H1 (cell line): ENCODE results near the gene TSN. TPM values are rescaled to one million over a fixed set of nuclear protein-coding genes. Genes with fewer than 3 reads are reported as not detected.

ENCODE experiments used
- POLR2A ChIP-seq, 2 experiments: IDR thresholded peaks; 1 replicate in 1 of 2; 2 replicates in 1 of 2; pipeline ENCODE4 v1.6.1; 2011; ENCODE audit warnings: low read depth in 2 of 2, low read length in 2 of 2, mild to moderate bottlenecking in 2 of 2; ENCODE audit errors: control extremely low read depth in 1 of 2
- polyA plus RNA-seq, 7 experiments: library from polyadenylated mRNA; depleted of rRNA in 3 of 7; stranded (reverse) in 5 of 7; unstranded in 2 of 7; fragments of >200 nt in 5 of 7; fragments of 200-250 nt in 2 of 7; gene quantifications; 1 replicate in 5 of 7; 2 replicates in 1 of 7; 4 replicates in 1 of 7; pipeline versions ENCODE4 v1.2.1 to v1.2.3, GENCODE V29; 2011 to 2013; ENCODE audit warnings: missing spikeins in 2 of 7, mixed read lengths in 2 of 7
- total RNA-seq: library from RNA; stranded (reverse); fragmentation: NEBNext Ultra II Directional; extraction: Animal tissue kit (Norgen Biotek cat#: 25700); gene quantifications from 2 replicates; pipeline ENCODE4 v1.2.1, GENCODE V29; 2021
- TF ChIP-seq, protein P1 (sequence below): fragments of 300-600 bp; sonication (generic); IDR thresholded peaks from 2 replicates; pipeline ENCODE4 v1.7.1; 2012; ENCODE audit warnings: low read length, moderate library complexity, mild to moderate bottlenecking, inconsistent platforms; ENCODE audit not compliant: insufficient replicate concordance
- TF ChIP-seq, protein P2 (sequence below), 3 experiments: IDR thresholded peaks; 1 replicate in 2 of 3; 2 replicates in 1 of 3; pipeline versions ENCODE4 v1.5.1 to v1.6.1; 2011; ENCODE audit warnings: low read length in 3 of 3, mild to moderate bottlenecking in 3 of 3, inconsistent platforms in 2 of 3, low read depth in 1 of 3, moderate library complexity in 1 of 3; ENCODE audit not compliant: insufficient read depth in 1 of 3; ENCODE audit errors: control extremely low read depth in 1 of 3

Gene TSN
- total and polyA plus RNA-seq, 2 of the 8 experiments (the other 6 are each of a cell fraction or from before 2014, with no cell fraction given): 44.4 to 96.1 TPM

DNA sequence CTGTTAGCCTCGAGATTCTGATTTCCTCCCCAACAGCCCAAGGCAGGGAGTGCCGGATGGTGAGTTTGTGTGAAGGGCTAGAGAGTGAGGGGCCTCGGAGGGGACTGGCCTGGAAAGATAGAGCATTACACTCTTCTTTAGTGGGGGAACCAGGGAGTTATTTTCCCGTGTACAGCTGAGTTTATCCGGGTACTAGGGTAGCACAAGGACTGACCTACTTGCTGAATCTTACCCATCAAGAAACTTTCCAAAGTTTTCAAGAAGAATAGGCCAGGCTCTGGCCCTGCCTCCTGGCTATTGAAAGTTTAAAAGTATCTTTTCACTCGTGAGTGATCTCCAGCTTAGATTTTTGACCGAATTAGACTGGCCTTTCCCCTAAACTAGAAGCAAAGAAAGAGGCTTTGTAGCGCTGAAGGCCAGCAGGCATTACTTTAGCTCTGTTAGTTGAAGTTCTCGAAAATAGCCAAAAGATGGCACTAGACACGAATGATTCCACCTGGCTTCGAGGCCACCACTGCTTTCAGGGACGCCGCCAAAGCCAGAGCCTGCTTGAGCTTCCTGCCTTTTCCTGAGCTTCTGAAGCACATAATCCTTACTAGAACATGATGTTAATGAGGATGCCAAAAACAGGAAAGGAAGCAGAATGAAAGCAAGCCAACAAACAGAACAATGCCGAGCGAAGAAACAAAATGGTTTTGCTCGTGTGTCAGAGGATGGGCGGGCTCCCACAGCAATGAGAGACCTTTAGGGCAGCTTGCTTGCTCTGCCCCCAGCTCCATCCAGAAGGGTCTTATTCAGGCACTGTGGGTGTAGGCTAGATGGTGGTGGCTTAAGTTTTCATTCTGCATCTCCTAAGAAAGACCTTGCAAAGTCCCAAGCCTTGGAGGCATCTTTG is 55.8 kb downstream of the TSN start (continued):
- TF ChIP-seq, protein P1, sequence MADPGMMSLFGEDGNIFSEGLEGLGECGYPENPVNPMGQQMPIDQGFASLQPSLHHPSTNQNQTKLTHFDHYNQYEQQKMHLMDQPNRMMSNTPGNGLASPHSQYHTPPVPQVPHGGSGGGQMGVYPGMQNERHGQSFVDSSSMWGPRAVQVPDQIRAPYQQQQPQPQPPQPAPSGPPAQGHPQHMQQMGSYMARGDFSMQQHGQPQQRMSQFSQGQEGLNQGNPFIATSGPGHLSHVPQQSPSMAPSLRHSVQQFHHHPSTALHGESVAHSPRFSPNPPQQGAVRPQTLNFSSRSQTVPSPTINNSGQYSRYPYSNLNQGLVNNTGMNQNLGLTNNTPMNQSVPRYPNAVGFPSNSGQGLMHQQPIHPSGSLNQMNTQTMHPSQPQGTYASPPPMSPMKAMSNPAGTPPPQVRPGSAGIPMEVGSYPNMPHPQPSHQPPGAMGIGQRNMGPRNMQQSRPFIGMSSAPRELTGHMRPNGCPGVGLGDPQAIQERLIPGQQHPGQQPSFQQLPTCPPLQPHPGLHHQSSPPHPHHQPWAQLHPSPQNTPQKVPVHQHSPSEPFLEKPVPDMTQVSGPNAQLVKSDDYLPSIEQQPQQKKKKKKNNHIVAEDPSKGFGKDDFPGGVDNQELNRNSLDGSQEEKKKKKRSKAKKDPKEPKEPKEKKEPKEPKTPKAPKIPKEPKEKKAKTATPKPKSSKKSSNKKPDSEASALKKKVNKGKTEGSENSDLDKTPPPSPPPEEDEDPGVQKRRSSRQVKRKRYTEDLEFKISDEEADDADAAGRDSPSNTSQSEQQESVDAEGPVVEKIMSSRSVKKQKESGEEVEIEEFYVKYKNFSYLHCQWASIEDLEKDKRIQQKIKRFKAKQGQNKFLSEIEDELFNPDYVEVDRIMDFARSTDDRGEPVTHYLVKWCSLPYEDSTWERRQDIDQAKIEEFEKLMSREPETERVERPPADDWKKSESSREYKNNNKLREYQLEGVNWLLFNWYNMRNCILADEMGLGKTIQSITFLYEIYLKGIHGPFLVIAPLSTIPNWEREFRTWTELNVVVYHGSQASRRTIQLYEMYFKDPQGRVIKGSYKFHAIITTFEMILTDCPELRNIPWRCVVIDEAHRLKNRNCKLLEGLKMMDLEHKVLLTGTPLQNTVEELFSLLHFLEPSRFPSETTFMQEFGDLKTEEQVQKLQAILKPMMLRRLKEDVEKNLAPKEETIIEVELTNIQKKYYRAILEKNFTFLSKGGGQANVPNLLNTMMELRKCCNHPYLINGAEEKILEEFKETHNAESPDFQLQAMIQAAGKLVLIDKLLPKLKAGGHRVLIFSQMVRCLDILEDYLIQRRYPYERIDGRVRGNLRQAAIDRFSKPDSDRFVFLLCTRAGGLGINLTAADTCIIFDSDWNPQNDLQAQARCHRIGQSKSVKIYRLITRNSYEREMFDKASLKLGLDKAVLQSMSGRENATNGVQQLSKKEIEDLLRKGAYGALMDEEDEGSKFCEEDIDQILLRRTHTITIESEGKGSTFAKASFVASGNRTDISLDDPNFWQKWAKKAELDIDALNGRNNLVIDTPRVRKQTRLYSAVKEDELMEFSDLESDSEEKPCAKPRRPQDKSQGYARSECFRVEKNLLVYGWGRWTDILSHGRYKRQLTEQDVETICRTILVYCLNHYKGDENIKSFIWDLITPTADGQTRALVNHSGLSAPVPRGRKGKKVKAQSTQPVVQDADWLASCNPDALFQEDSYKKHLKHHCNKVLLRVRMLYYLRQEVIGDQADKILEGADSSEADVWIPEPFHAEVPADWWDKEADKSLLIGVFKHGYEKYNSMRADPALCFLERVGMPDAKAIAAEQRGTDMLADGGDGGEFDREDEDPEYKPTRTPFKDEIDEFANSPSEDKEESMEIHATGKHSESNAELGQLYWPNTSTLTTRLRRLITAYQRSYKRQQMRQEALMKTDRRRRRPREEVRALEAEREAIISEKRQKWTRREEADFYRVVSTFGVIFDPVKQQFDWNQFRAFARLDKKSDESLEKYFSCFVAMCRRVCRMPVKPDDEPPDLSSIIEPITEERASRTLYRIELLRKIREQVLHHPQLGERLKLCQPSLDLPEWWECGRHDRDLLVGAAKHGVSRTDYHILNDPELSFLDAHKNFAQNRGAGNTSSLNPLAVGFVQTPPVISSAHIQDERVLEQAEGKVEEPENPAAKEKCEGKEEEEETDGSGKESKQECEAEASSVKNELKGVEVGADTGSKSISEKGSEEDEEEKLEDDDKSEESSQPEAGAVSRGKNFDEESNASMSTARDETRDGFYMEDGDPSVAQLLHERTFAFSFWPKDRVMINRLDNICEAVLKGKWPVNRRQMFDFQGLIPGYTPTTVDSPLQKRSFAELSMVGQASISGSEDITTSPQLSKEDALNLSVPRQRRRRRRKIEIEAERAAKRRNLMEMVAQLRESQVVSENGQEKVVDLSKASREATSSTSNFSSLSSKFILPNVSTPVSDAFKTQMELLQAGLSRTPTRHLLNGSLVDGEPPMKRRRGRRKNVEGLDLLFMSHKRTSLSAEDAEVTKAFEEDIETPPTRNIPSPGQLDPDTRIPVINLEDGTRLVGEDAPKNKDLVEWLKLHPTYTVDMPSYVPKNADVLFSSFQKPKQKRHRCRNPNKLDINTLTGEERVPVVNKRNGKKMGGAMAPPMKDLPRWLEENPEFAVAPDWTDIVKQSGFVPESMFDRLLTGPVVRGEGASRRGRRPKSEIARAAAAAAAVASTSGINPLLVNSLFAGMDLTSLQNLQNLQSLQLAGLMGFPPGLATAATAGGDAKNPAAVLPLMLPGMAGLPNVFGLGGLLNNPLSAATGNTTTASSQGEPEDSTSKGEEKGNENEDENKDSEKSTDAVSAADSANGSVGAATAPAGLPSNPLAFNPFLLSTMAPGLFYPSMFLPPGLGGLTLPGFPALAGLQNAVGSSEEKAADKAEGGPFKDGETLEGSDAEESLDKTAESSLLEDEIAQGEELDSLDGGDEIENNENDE: no peak
- TF ChIP-seq, protein P2, sequence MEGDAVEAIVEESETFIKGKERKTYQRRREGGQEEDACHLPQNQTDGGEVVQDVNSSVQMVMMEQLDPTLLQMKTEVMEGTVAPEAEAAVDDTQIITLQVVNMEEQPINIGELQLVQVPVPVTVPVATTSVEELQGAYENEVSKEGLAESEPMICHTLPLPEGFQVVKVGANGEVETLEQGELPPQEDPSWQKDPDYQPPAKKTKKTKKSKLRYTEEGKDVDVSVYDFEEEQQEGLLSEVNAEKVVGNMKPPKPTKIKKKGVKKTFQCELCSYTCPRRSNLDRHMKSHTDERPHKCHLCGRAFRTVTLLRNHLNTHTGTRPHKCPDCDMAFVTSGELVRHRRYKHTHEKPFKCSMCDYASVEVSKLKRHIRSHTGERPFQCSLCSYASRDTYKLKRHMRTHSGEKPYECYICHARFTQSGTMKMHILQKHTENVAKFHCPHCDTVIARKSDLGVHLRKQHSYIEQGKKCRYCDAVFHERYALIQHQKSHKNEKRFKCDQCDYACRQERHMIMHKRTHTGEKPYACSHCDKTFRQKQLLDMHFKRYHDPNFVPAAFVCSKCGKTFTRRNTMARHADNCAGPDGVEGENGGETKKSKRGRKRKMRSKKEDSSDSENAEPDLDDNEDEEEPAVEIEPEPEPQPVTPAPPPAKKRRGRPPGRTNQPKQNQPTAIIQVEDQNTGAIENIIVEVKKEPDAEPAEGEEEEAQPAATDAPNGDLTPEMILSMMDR (IDR thresholded peaks at IDR 0.05; ENCODE audit: control extremely low read depth in 1 of 3, insufficient read depth in 1 of 3, low read depth in 1 of 3, low read length in 3 of 3): peak; percentile 25 to 82 (median 73)
- no peak for TF ChIP-seq POLR2A (IDR thresholded peaks at IDR 0.05; ENCODE audit: control extremely low read depth in 1 of 2, low read depth in 2 of 2, low read length in 2 of 2)
